ENCODE data around the gene TMEM243.
"Not testable (repeated sequence)": the region's sequence is repeated elsewhere in the genome, so short reads cannot be mapped to it uniquely, and the experiment has no call there.

Gene TMEM243, protein sequence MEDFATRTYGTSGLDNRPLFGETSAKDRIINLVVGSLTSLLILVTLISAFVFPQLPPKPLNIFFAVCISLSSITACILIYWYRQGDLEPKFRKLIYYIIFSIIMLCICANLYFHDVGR

GRCh38 chr7:87219545-87220025 lies at the start of gene TMEM243:
TMEM243 (minus strand) TSS chr7:87219732; CDS start chr7:87219503, 229 bp downstream.
- DNase-seq, result peak; percentile 27 to 86 (median 81)

DNA sequence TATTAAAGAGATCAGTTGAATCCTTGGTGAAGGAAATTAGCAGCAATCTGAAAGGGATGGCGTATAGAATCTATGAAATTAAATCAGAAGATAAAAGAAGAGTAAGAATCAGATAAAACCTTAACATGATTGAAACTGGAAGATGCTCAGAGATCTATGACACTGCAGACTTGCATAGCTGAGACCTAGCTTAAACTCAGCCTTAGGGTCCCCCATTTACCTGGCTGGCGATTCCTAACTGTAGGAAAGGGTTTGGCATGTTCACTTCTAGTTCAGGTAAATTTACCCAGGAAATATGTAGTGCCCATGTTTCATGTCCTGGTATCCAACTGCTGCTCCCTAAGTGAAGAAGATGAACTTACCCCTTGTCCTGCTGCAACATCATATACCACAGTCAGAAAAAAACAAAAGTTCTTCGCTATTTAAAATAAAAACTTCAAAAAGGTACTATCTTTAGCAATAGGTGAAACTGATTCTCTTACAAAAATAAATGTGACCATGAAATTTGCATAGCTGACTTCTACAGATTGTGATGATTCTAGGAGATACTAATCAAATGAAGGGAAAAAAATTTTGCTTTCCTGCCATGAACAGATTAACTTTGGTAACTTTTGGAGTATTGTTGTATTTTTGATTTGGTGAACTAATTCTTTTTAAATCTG lies 47.8 kb upstream of the TMEM243 start:
- no peak for DNase-seq

DNA sequence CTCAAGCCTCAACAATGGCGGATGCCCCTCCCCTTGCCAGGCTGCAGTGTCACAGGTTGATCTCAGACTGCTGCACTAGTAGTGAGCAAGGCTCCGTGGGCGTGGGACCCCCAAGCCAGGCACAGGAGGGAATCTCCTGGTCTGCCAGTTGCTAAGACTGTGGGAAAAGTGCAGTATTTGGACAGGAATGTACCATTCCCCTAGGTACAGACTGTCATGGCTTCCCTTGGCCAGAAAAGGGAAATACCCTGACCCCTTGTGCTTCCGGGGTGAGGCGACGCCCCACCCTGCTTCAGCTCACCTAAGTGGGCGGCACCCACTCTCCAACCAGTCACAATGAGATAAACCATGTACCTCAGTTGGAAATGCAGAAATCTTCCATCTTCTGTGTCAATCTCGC lies 44.0 kb upstream of the TMEM243 start:
- DNase-seq, result no peak

DNA sequence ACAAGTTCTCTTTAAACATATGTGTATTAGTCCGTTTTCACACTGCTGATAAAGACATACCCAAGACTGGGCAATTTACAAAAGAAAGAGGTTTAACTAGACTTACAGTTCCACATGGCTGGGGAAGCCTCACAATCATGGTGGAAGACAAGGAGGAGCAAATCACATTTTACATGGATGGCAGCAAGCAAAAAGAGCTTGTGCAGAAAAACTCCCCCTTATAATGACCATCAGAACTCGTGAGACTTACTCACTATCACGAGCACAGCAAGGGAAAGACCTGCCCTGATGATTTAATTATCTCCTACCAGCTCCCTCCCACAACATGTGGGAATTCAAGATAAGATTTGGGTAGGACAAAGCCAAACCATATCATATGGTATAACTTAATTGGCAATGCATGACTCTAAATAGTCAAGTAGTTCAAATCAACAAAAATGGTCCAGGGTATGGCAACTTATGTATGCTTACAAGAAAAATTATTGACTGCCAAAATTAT lies 34.1 kb upstream of the TMEM243 start:
- DNase-seq, result no peak

- not testable (repeated sequence) for DNase-seq
Measured at GRCh38 chr7:87245671-87246070, 26.1 kb upstream of the TMEM243 start.

- not testable (repeated sequence) for DNase-seq
Measured at GRCh38 chr7:87238464-87239051, 19.0 kb upstream of the TMEM243 start.

- no peak for DNase-seq
Measured at GRCh38 chr7:87234949-87235348, 15.4 kb upstream of the TMEM243 start.

GRCh38 chr7:87231711-87232110 lies 12.2 kb upstream of the TMEM243 start:
- no peak for DNase-seq

DNA sequence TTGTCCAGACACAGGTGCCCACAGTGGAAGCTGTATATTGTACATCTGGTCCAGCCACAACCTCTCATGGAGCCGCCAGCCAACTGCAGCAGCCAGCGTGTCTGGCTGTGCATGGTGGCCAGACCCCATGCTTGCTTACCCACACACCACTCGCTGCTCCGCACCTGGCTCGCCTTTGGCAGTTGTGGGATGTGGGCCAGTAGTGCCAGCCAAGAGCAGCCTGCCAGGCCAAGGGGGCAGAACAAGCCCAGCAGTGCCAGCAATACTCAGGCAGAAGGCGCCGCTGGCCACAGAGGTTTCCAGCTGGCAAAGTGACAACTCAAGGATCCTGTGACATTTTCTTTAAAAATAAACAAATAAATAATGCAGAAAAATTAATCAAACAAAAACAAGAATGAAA lies 11.7 kb upstream of the TMEM243 start:
- DNase-seq, result no peak

GRCh38 chr7:87226495-87226894 lies 7.0 kb upstream of the TMEM243 start:
- no peak for DNase-seq

DNA sequence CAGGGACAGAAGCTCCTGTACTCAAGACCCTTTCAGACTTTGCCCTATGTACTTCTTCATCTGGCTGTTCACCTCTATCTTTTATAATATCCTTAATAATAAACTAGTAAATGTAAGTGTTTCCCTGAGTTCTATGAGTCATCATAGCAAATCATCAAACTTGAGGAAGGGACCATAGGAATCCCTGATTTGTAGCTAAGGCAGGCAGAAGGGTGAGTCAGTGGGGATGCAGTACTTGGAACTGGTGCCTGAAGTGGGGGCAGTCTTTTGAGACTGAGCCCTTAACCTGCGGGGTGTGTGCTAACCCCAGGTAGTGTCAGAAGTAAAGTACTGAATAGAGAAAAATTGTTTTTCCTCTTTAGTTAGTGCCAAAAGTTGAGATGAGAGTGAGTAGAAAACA lies 6.2 kb upstream of the TMEM243 start:
- DNase-seq, result no peak

DNA sequence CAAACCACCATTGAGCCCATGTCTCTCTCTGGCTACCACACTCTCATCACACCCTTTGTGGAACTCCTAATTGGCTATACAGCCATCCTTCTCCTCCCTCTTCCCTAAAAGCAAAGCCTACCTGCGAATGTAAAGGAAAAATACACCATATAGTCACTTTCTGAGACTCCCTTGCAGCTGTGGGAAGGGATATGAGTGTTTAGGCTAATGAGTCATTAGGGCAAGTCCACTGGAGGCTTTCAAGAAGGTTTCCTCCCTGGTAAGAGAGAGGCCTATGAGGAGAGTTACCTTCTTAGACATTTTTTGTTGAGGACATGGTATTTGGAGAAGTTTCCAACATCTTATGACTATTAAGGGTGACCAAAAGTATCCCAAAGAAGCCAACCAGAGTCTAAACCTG lies 4.1 kb upstream of the TMEM243 start:
- DNase-seq, result no peak

DNA sequence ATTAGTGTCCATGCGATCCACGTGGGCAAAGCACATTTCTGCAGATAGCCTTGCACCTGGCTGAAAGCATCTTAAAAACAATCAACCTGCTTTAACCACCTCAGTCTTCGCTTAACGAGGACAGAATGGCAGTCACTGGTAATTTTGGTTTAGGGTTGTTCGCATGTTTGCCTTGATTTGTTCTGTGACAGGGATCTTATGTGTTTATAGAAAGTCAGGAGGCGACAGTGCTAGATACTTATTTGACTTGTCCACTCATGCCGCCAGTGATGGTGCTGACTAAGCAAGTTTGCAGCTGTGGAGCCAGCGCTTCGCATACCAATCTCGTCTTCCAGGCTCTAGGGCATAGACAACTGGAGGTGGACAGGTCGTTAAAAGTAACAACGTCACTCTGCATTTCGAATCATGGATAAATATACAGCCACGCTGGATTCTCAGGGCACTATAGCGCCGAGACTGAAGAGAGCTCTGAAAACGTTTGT lies 1.2 kb upstream of the TMEM243 start:
- peak; percentile 55 to 90 (median 78) for DNase-seq

DNA sequence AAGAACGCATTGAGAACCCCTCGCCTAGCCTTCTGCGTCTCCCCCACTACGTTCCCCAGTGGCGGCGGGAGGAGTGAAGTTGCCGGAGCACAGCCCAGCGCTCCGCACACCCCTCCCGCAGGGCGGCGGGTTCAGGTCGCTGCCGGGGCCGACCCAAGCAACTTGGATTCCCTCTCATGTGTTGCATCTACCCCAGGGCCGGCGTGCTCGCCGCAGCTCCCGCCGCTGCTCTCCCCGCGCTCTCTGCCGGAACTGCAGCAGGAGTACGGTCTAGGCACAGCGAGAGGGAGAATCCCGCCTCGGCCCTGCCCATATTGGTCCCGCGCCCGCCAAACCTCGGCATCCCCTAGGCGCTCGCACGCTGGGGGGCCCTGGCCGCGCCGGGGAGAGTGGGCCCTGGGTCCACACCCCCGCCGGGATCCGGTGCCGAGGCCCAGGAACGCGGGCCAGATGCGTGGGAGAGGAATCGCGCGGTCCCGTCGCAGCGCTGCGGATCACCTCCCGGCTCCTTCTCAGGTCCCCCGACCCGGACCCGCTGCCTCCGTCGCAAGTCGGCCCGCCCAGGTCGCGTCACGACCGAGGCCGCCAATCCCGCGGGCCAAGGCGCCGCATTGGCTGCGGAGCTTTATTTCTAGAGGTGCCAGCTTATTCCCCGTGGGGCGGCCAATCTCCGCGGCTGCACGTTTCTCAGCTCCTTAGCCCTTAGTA lies 648 bp upstream of the TMEM243 start:
- DNase-seq, result peak; percentile 88 to 96 (median 94)

DNA sequence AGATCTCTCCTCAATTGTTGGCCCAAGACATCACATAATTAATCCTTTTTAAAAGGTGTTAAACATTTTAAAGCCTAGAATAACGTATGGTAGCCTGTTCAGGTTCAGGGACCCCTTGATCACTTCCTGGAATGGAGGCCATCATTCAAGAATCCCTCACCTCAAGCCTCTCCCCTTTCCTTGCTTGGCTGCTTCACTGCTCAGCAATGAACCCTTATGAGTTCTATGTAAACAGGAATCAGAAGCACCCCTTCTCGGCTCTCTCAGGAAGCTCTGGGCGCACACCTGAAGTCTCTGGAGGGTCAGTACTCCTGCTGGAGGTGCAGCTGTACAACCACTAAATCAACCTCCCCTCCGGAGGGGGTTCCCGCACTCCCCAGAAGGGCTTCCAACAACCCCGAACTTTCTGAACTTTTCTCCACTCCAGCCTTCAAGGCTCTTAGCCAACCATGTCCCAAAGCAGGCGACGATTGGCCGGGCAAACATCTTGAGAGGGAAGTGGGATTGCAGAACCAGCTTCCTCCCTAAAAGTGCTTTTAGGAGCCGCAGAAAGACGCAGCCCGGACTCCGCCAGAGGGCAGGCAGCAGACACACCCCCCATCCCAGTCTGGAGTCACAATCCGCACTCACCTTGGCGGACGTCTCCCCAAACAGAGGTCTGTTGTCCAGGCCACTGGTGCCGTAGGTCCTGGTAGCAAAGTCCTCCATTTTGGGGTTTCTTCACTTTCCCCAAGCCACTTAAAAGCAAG lies 562 bp downstream of the TMEM243 start:
- DNase-seq, result peak in 1 of 3 experiments; percentile 45

DNA sequence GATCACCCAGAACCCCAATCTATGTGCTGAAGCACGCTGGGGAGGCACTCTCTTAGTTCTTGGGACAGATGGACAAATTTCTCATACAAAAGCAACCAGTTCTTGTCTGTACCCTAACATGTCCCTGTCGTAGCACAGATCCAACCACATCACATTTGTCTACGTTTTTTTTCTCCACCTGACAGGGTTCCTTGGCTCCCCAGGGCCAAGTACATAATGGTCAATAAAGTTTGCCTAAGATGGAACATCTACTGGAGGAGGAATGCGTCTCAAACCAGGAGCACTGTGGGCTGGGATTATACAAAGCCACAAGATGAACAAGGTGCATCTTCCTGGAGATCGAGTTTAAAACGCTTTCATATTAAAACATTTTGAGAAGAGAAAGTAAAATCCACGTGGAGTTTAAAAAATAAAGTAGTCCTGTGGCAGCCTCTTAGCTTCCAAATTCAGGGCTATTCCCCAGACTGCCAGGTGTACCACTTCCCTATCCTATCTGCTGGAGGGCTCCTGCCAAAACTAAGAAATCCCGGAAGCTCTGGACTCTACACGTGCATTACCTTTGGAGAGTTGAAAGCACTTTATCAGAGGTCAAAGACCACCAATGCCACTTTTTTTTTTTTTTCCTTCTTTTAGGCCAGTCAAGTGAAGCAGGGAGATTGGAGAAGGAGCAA lies 1.4 kb downstream of the TMEM243 start:
- DNase-seq, result no peak

GRCh38 chr7:87216701-87217508 lies 2.6 kb downstream of the TMEM243 start:
- no peak for DNase-seq

- DNase-seq, result no peak
Measured at GRCh38 chr7:87215046-87215445, 4.5 kb downstream of the TMEM243 start.

DNA sequence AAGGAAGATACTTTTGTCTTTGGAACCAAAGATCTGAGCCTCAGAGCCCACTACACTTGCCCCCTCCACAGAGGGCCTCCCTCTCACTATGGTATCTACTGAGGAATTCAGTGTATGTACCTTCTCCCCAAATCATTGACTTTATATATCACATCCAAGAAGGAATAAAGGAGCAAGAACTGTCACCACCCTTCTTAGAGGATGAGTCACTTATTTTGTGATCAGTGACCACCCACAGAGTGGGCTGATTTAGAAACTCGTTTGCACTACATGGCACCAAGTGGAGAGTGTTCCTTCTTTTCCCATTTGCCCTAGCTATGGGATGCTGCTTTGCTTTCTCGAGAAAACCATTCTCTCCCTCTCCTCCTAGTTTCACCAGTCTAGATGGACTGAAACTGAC lies 5.7 kb downstream of the TMEM243 start:
- no peak for DNase-seq

DNA sequence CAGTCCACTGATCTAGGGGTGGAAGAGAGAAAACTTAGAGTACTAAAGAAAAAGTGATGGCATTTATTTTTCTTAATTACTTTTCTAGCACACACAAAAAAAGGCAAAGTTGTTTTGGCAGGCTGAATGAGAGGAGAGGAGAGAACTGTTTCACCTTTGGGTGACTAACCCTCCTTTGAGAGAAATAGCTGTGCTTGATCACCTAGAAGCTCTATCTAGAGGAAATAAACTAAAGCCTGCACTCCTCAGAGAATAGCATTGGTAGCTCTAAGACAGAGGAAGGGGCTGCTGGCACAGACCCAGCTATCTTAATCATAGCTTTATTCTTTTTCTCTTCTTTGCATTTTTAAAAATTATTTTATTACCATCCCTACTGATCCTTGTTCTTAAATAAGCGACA lies 6.3 kb downstream of the TMEM243 start:
- no peak for DNase-seq

- no peak for DNase-seq
Measured at GRCh38 chr7:87212498-87212897, 7.0 kb downstream of the TMEM243 start.

Data from NCI-H1417 (cell line).